HG03521 (cell line): Measurements from ENCODE around the gene CTNNAL1.
"Not testable (repeated sequence)": the region's sequence is repeated elsewhere in the genome, so short reads cannot be mapped to it uniquely, and the experiment has no call there.

ENCODE experiments used
- ATAC-seq: cut with Tn5 transposase; IDR thresholded peaks from one replicate; pipeline ENCODE4 v1.9.1; 2021; ENCODE audit warnings: mild to moderate bottlenecking, moderate library complexity; ENCODE audit not compliant: unreplicated experiment

CTNNAL1 gene

GRCh38 chr9:108997112-108997511, 16.2 kb downstream of the CTNNAL1 start:
- ATAC-seq: no peak

GRCh38 chr9:108996643-108997042, 16.7 kb downstream of the CTNNAL1 start:
- no peak for ATAC-seq

GRCh38 chr9:108994695-108995094, 18.6 kb downstream of the CTNNAL1 start:
- peak; percentile 61 for ATAC-seq

GRCh38 chr9:108991479-108991878, 21.8 kb downstream of the CTNNAL1 start:
- ATAC-seq: no peak

- no peak for ATAC-seq
Measured at GRCh38 chr9:108983885-108984284, 29.4 kb downstream of the CTNNAL1 start.

GRCh38 chr9:108980893-108981292, 32.4 kb downstream of the CTNNAL1 start:
- ATAC-seq: no peak

GRCh38 chr9:108978205-108978604, 35.1 kb downstream of the CTNNAL1 start:
- no peak for ATAC-seq

- ATAC-seq: no peak
Measured at GRCh38 chr9:108973895-108974294, 39.4 kb downstream of the CTNNAL1 start.

- no peak for ATAC-seq
Measured at GRCh38 chr9:108972626-108973209, 40.6 kb downstream of the CTNNAL1 start.

GRCh38 chr9:108972186-108972585, 41.1 kb downstream of the CTNNAL1 start:
- ATAC-seq: no peak

GRCh38 chr9:108971392-108971791, 41.9 kb downstream of the CTNNAL1 start:
- ATAC-seq: not testable (repeated sequence)

- ATAC-seq: no peak
Measured at GRCh38 chr9:108967916-108968315, 45.4 kb downstream of the CTNNAL1 start.

- no peak for ATAC-seq
Measured at GRCh38 chr9:108963459-108964143, 49.7 kb downstream of the CTNNAL1 start.

GRCh38 chr9:108961151-108961550, 52.1 kb downstream of the CTNNAL1 start:
- ATAC-seq: no peak

- ATAC-seq: no peak
Measured at GRCh38 chr9:108960331-108960730, 53.0 kb downstream of the CTNNAL1 start.

- no peak for ATAC-seq
Measured at GRCh38 chr9:108956631-108957026, 56.7 kb downstream of the CTNNAL1 start.

GRCh38 chr9:108956022-108956630, 57.2 kb downstream of the CTNNAL1 start:
- ATAC-seq: no peak

- no peak for ATAC-seq
Measured at GRCh38 chr9:108953983-108954574, 59.2 kb downstream of the CTNNAL1 start.

GRCh38 chr9:108951578-108951977, 61.7 kb downstream of the CTNNAL1 start:
- no peak for ATAC-seq

GRCh38 chr9:108950168-108950567, 63.1 kb downstream of the CTNNAL1 start:
- no peak for ATAC-seq

GRCh38 chr9:108939975-108940374, 73.3 kb downstream of the CTNNAL1 start:
- ATAC-seq: no peak
